CD4-positive, CD25-positive, alpha-beta regulatory T cell (primary cell): ENCODE results near the gene ZNF711. TPM values are rescaled to one million over a fixed set of nuclear protein-coding genes. Genes with fewer than 3 reads are reported as not detected.

Experiments used
- ATAC-seq, 2 donors: fragments of 150-1000 bp; cut with Tn5 transposase; one replicate each; pipeline ENCODE4 v1.10.0; 2021; ENCODE audit warnings: low read depth in 2 of 2, moderate number of reproducible peaks in 2 of 2, moderate library complexity in 1 of 2
- DNase-seq, 3 donors: peaks; one replicate each; pipeline versions ENCODE4 v3.0.0 to v3.0.0-alpha.2; 2012 to 2022; ENCODE audit warnings: mixed read lengths in 1 of 3
- H3K27ac ChIP-seq: one replicate; pipeline ENCODE4 v1.7.0; 2013; ENCODE audit warnings: mild to moderate bottlenecking, low read length; ENCODE audit not compliant: insufficient read depth, poor library complexity, severe bottlenecking
- H3K27me3 ChIP-seq: one replicate; pipeline ENCODE4 v1.7.0; 2013; ENCODE audit warnings: low read length; ENCODE audit not compliant: control insufficient read depth, insufficient read depth
- H3K36me3 ChIP-seq: one replicate; pipeline ENCODE4 v1.7.0; 2013; ENCODE audit warnings: mild to moderate bottlenecking, low read length, moderate library complexity; ENCODE audit not compliant: control insufficient read depth, insufficient read depth
- H3K4me1 ChIP-seq: 2 replicates; pipeline ENCODE4 v1.7.0; 2013; ENCODE audit warnings: mild to moderate bottlenecking, low read length; ENCODE audit not compliant: insufficient read depth, control insufficient read depth, poor library complexity, severe bottlenecking
- H3K4me3 ChIP-seq: one replicate; pipeline ENCODE4 v1.7.0; 2013; ENCODE audit warnings: low read depth, mild to moderate bottlenecking, low read length, moderate library complexity
- H3K9me3 ChIP-seq, 2 experiments: 1 replicate in 1 of 2; 2 replicates in 1 of 2; pipeline ENCODE4 v1.7.0; 2013; ENCODE audit warnings: low read length in 2 of 2, mild to moderate bottlenecking in 1 of 2, moderate library complexity in 1 of 2; ENCODE audit not compliant: control insufficient read depth in 2 of 2
- H3K27ac Mint-ChIP-seq, 3 donors: one replicate each; pipeline ENCODE4 v1.8.0; 2020 to 2022; ENCODE audit warnings: mild to moderate bottlenecking in 3 of 3, mixed read lengths in 3 of 3, moderate library complexity in 2 of 3
- H3K27me3 Mint-ChIP-seq: one replicate; pipeline ENCODE4 v1.8.0; 2022; ENCODE audit warnings: mild to moderate bottlenecking, mixed read lengths
- H3K36me3 Mint-ChIP-seq: one replicate; pipeline ENCODE4 v1.8.0; 2020; ENCODE audit warnings: mixed read lengths
- H3K4me1 Mint-ChIP-seq, 4 donors: one replicate each; pipeline ENCODE4 v1.8.0; 2020 to 2022; ENCODE audit warnings: mixed read lengths in 4 of 4, mild to moderate bottlenecking in 1 of 4
- H3K4me3 Mint-ChIP-seq, 4 donors: one replicate each; pipeline ENCODE4 v1.8.0; 2020 to 2022; ENCODE audit warnings: mild to moderate bottlenecking in 4 of 4, mixed read lengths in 4 of 4, moderate library complexity in 3 of 4
- H3K9me3 Mint-ChIP-seq, 7 donors: one replicate each; pipeline ENCODE4 v1.8.0; 2020 to 2022; ENCODE audit warnings: mixed read lengths in 7 of 7, mild to moderate bottlenecking in 3 of 7, moderate library complexity in 2 of 7
- polyA plus RNA-seq, 4 donors: library from polyadenylated mRNA; unstranded; fragments of 300-500 nt; fragmentation: Illumina TruSeq; gene quantifications; one replicate each; pipeline ENCODE4 v1.2.3, GENCODE V29; 2021
- total RNA-seq: library from RNA; stranded (reverse); gene quantifications from one replicate; pipeline ENCODE4 v1.2.3, GENCODE V29; 2022

ZNF711 gene
- total RNA-seq (1.2 TPM), polyA plus RNA-seq (under 1 TPM in 3 of 4 donors, not detected in 1; 0.31 to 0.54 (median 0.46) TPM)

GRCh38 chrX:85243761-85244449 lies at the start of gene ZNF711, which contains the start of gene SATL1:
Gene ZNF711 (plus strand): TSS chrX:85243991. CDS start chrX:85247573, 3,582 bp downstream.
Gene SATL1 (minus strand): TSS chrX:85243779. CDS start chrX:85108968, 134,811 bp downstream.
- no peak within 1 kb of the TSS for H3K27ac ChIP-seq
- H3K4me3 Mint-ChIP-seq: peak within 1 kb of the TSS; percentile 48 to 86 (median 70)
- H3K36me3 Mint-ChIP-seq: no peaks in the 10 kb centered on the region
- H3K9me3 Mint-ChIP-seq: peaks cover 0 to 6% (median 0%) of the 10 kb centered on the region in 7 donors
- H3K4me3 ChIP-seq: peak within 1 kb of the TSS; percentile 50
- H3K36me3 ChIP-seq: no peaks in the 10 kb centered on the region
- H3K27me3 Mint-ChIP-seq: peaks cover 18% of the 10 kb centered on the region
- H3K4me1 Mint-ChIP-seq: peaks cover 0 to 13% (median 2%) of the 10 kb centered on the region in 4 donors
- DNase-seq: no peak
- H3K27ac Mint-ChIP-seq: peak within 1 kb of the TSS in 1 of 3 donors; percentile 37
- no peaks in the 10 kb centered on the region for H3K4me1 ChIP-seq
- H3K27me3 ChIP-seq: peaks cover 3% of the 10 kb centered on the region
- peak in 1 of 2 donors; percentile 20 for ATAC-seq
- no peaks in the 10 kb centered on the region for H3K9me3 ChIP-seq

GRCh38 chrX:85196319-85196718 lies 47.5 kb upstream of the ZNF711 start:
- no peaks in the 10 kb centered on the region for H3K36me3 ChIP-seq
- peaks cover 0 to 9% (median 3%) of the 10 kb centered on the region in 7 donors for H3K9me3 Mint-ChIP-seq
- H3K4me3 Mint-ChIP-seq: no peak overlapping the region
- H3K4me1 ChIP-seq: no peaks in the 10 kb centered on the region
- no peaks in the 10 kb centered on the region for H3K36me3 Mint-ChIP-seq
- no peaks in the 10 kb centered on the region for H3K27me3 ChIP-seq
- no peak overlapping the region for H3K27ac Mint-ChIP-seq
- no peak overlapping the region for H3K4me3 ChIP-seq
- ATAC-seq (no peak), DNase-seq (no peak)
- no peak overlapping the region for H3K27ac ChIP-seq
- H3K9me3 ChIP-seq: no peaks in the 10 kb centered on the region
- no peaks in the 10 kb centered on the region for H3K27me3 Mint-ChIP-seq
- no peaks in the 10 kb centered on the region for H3K4me1 Mint-ChIP-seq

- H3K4me3 Mint-ChIP-seq: no peak overlapping the region
- no peak overlapping the region for H3K4me3 ChIP-seq
- H3K4me1 Mint-ChIP-seq: no peaks in the 10 kb centered on the region
- H3K9me3 Mint-ChIP-seq: no peaks in the 10 kb centered on the region
- no peaks in the 10 kb centered on the region for H3K9me3 ChIP-seq
- no peaks in the 10 kb centered on the region for H3K4me1 ChIP-seq
- H3K36me3 ChIP-seq: no peaks in the 10 kb centered on the region
- DNase-seq: no peak
- no peaks in the 10 kb centered on the region for H3K27me3 Mint-ChIP-seq
- no peaks in the 10 kb centered on the region for H3K27me3 ChIP-seq
- H3K27ac ChIP-seq: no peak overlapping the region
- H3K36me3 Mint-ChIP-seq: no peaks in the 10 kb centered on the region
- no peak overlapping the region for H3K27ac Mint-ChIP-seq
- ATAC-seq: no peak
Observed at GRCh38 chrX:85203461-85203970, 40.3 kb upstream of the ZNF711 start.

- H3K36me3 ChIP-seq: no peaks in the 10 kb centered on the region
- ATAC-seq (no peak), DNase-seq (no peak)
- no peak overlapping the region for H3K4me3 ChIP-seq
- peaks cover 0 to 2% of the 10 kb centered on the region in 2 experiments for H3K9me3 ChIP-seq
- H3K4me3 Mint-ChIP-seq: no peak overlapping the region
- H3K4me1 Mint-ChIP-seq: no peaks in the 10 kb centered on the region
- peaks cover 0 to 6% (median 0%) of the 10 kb centered on the region in 7 donors for H3K9me3 Mint-ChIP-seq
- no peak overlapping the region for H3K27ac ChIP-seq
- H3K27me3 ChIP-seq: no peaks in the 10 kb centered on the region
- H3K36me3 Mint-ChIP-seq: no peaks in the 10 kb centered on the region
- H3K4me1 ChIP-seq: no peaks in the 10 kb centered on the region
- H3K27ac Mint-ChIP-seq: no peak overlapping the region
- no peaks in the 10 kb centered on the region for H3K27me3 Mint-ChIP-seq
Observed at GRCh38 chrX:85213792-85214530, 29.8 kb upstream of the ZNF711 start.

GRCh38 chrX:85215946-85216345 lies 27.8 kb upstream of the ZNF711 start:
- Histone ChIP-seq H3K27me3 (no peaks in the 10 kb centered on the region), H3K36me3 (no peaks in the 10 kb centered on the region), H3K4me3 (no peak overlapping the region), H3K27ac (no peak overlapping the region), H3K9me3 (no peaks in the 10 kb centered on the region), H3K4me1 (no peaks in the 10 kb centered on the region)
- H3K9me3 Mint-ChIP-seq: peaks cover 0 to 1% (median 0%) of the 10 kb centered on the region in 7 donors
- H3K27ac Mint-ChIP-seq: no peak overlapping the region
- no peak for DNase-seq
- ATAC-seq: no peak
- peaks cover 0 to 2% (median 0%) of the 10 kb centered on the region in 4 donors for H3K4me1 Mint-ChIP-seq
- H3K36me3 Mint-ChIP-seq: no peaks in the 10 kb centered on the region
- no peaks in the 10 kb centered on the region for H3K27me3 Mint-ChIP-seq
- H3K4me3 Mint-ChIP-seq: no peak overlapping the region

GRCh38 chrX:85221361-85221760 lies 22.4 kb upstream of the ZNF711 start:
- Mint-ChIP-seq H3K27ac (no peak overlapping the region), H3K9me3 (peaks cover 0 to 5% (median 0%) of the 10 kb centered on the region in 7 donors), H3K4me1 (peaks cover 0 to 6% (median 1%) of the 10 kb centered on the region in 4 donors), H3K36me3 (no peaks in the 10 kb centered on the region), H3K27me3 (no peaks in the 10 kb centered on the region), H3K4me3 (no peak overlapping the region)
- H3K4me1 ChIP-seq: no peaks in the 10 kb centered on the region
- no peaks in the 10 kb centered on the region for H3K9me3 ChIP-seq
- no peaks in the 10 kb centered on the region for H3K36me3 ChIP-seq
- H3K27me3 ChIP-seq: no peaks in the 10 kb centered on the region
- ATAC-seq (no peak), DNase-seq (no peak)
- no peak overlapping the region for H3K27ac ChIP-seq
- H3K4me3 ChIP-seq: no peak overlapping the region

GRCh38 chrX:85223359-85223758 lies 20.4 kb upstream of the ZNF711 start:
- H3K36me3 ChIP-seq: no peaks in the 10 kb centered on the region
- H3K9me3 ChIP-seq: no peaks in the 10 kb centered on the region
- H3K4me3 ChIP-seq: no peak overlapping the region
- no peak for ATAC-seq
- Mint-ChIP-seq H3K9me3 (peaks cover 0 to 5% (median 0%) of the 10 kb centered on the region in 7 donors), H3K4me1 (peaks cover 0 to 6% (median 1%) of the 10 kb centered on the region in 4 donors), H3K27ac (no peak overlapping the region), H3K27me3 (no peaks in the 10 kb centered on the region), H3K36me3 (no peaks in the 10 kb centered on the region), H3K4me3 (no peak overlapping the region)
- H3K4me1 ChIP-seq: no peaks in the 10 kb centered on the region
- H3K27me3 ChIP-seq: no peaks in the 10 kb centered on the region
- DNase-seq: no peak
- H3K27ac ChIP-seq: no peak overlapping the region
